NK-92 (cell line): ENCODE data around the gene TPD52L1.

Source experiments
- DNase-seq: peaks from one replicate; lab custom pipeline; 2025; ENCODE audit not compliant: unreplicated experiment; lab: John Stamatoyannopoulos, UW

The TPD52L1 gene

GRCh38 chr6:125207956-125208355, 54.4 kb downstream of the TPD52L1 start:
- no peak for DNase-seq

- DNase-seq, result no peak
These were observed 55.2 kb downstream of the TPD52L1 start for GRCh38 chr6:125208625-125209249.

- no peak for DNase-seq
These were observed 57.1 kb downstream of the TPD52L1 start for GRCh38 chr6:125210667-125211066.

GRCh38 chr6:125211352-125211751, 57.8 kb downstream of the TPD52L1 start:
- no peak for DNase-seq

GRCh38 chr6:125212377-125212776, 58.8 kb downstream of the TPD52L1 start:
- DNase-seq, result no peak

GRCh38 chr6:125213939-125214338, 60.4 kb downstream of the TPD52L1 start:
- no peak for DNase-seq

GRCh38 chr6:125215252-125215819, 61.8 kb downstream of the TPD52L1 start:
- DNase-seq, result no peak

- no peak for DNase-seq
These were observed 62.4 kb downstream of the TPD52L1 start for GRCh38 chr6:125216015-125216414.

- DNase-seq, result no peak
These were observed 63.8 kb downstream of the TPD52L1 start for GRCh38 chr6:125217369-125217768.

- no peak for DNase-seq
These were observed 64.4 kb downstream of the TPD52L1 start for GRCh38 chr6:125217992-125218391.

- no peak for DNase-seq
These were observed 65.9 kb downstream of the TPD52L1 start for GRCh38 chr6:125219361-125219895.

- DNase-seq, result no peak
These were observed 67.1 kb downstream of the TPD52L1 start for GRCh38 chr6:125220712-125221111.

- DNase-seq, result no peak
These were observed 69.2 kb downstream of the TPD52L1 start for GRCh38 chr6:125222531-125223455.

- no peak for DNase-seq
These were observed 70.8 kb downstream of the TPD52L1 start for GRCh38 chr6:125224231-125224861.

GRCh38 chr6:125227244-125227643, 73.7 kb downstream of the TPD52L1 start:
- no peak for DNase-seq

- DNase-seq, result no peak
These were observed 75.5 kb downstream of the TPD52L1 start for GRCh38 chr6:125228981-125229479.

GRCh38 chr6:125230674-125231073, 77.1 kb downstream of the TPD52L1 start:
- no peak for DNase-seq

GRCh38 chr6:125231133-125231532, 77.6 kb downstream of the TPD52L1 start:
- DNase-seq, result no peak

GRCh38 chr6:125231574-125232343, 78.2 kb downstream of the TPD52L1 start:
- no peak for DNase-seq

- DNase-seq, result no peak
These were observed 78.9 kb downstream of the TPD52L1 start for GRCh38 chr6:125232466-125232865.
